PFSK-1 (cell line): Measurements from ENCODE around the gene EFCAB5.

Experiments
- FOXP2 ChIP-seq: optimal IDR thresholded peaks from 2 replicates; pipeline ENCODE3; 2011; ENCODE audit warnings: borderline replicate concordance, control low read depth, inconsistent platforms; ENCODE audit not compliant: insufficient read depth; ENCODE audit errors: extremely low read length, extremely low read depth
- POLR2AphosphoS5 ChIP-seq: IDR thresholded peaks from 2 replicates; pipeline ENCODE4 v1.6.1; 2012; ENCODE audit warnings: low read depth, mild to moderate bottlenecking, control low read depth, low read length, moderate library complexity
- REST ChIP-seq, 2 experiments: IDR thresholded peaks; 2 replicates each; pipeline versions ENCODE4 v1.6.1 to v1.8.0; 2011 to 2012; ENCODE audit warnings: low read depth in 2 of 2, low read length in 2 of 2, control low read depth in 1 of 2, inconsistent platforms in 1 of 2, mild to moderate bottlenecking in 1 of 2, moderate library complexity in 1 of 2; ENCODE audit not compliant: insufficient read depth in 1 of 2
- SIN3A ChIP-seq: IDR thresholded peaks from 2 replicates; pipeline ENCODE4 v1.6.1; 2012; ENCODE audit warnings: mild to moderate bottlenecking, low read length, moderate library complexity, borderline replicate concordance; ENCODE audit not compliant: insufficient read depth
- TAF1 ChIP-seq: IDR thresholded peaks from 2 replicates; pipeline ENCODE4 v1.6.1; 2012; ENCODE audit warnings: low read length, control low read depth, borderline replicate concordance; ENCODE audit not compliant: insufficient read depth

EFCAB5 gene

DNA sequence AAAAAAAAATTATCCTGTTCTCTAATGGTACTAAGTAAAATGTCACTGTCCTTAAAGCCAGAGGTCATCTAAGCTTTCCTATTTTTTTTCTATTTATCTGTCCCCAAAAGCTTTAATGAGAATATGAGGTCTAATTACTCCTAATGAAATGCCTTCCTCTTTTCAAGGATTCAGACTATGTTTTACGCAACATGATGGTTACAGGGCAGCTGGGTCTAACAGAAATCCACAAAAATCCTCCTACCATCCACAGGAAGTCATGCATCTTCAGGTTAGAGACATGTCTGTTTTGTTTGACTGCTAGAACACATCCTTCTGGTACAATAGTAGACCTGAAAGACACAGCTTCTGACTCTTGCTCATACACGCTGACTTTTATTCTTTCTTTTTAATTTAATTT, 145.5 kb downstream of the EFCAB5 start:
- TF ChIP-seq SIN3A (no peak), FOXP2 (no peak), REST (IDR thresholded peaks at IDR 0.05; ENCODE audit: insufficient read depth in 1 of 2, low read depth in 2 of 2, low read length in 2 of 2) (no peak), TAF1 (no peak)

GRCh38 chr17:30091121-30091670, 149.8 kb downstream of the EFCAB5 start:
- TF ChIP-seq FOXP2 (no peak), SIN3A (no peak), POLR2AphosphoS5 (no peak), TAF1 (no peak), REST (IDR thresholded peaks at IDR 0.05; ENCODE audit: insufficient read depth in 1 of 2, low read depth in 2 of 2, low read length in 2 of 2) (no peak)

GRCh38 chr17:30091771-30092170, 150.3 kb downstream of the EFCAB5 start:
- TF ChIP-seq REST (IDR thresholded peaks at IDR 0.05; ENCODE audit: insufficient read depth in 1 of 2, low read depth in 2 of 2, low read length in 2 of 2) (no peak), POLR2AphosphoS5 (no peak), SIN3A (no peak), TAF1 (no peak), FOXP2 (no peak)

- no peak for TF ChIP-seq FOXP2
- TF ChIP-seq POLR2AphosphoS5, result no peak
- no peak for TF ChIP-seq TAF1
- TF ChIP-seq REST (IDR thresholded peaks at IDR 0.05; ENCODE audit: insufficient read depth in 1 of 2, low read depth in 2 of 2, low read length in 2 of 2), result no peak
- no peak for TF ChIP-seq SIN3A
Observed at GRCh38 chr17:30092886-30093285, 151.5 kb downstream of the EFCAB5 start.

DNA sequence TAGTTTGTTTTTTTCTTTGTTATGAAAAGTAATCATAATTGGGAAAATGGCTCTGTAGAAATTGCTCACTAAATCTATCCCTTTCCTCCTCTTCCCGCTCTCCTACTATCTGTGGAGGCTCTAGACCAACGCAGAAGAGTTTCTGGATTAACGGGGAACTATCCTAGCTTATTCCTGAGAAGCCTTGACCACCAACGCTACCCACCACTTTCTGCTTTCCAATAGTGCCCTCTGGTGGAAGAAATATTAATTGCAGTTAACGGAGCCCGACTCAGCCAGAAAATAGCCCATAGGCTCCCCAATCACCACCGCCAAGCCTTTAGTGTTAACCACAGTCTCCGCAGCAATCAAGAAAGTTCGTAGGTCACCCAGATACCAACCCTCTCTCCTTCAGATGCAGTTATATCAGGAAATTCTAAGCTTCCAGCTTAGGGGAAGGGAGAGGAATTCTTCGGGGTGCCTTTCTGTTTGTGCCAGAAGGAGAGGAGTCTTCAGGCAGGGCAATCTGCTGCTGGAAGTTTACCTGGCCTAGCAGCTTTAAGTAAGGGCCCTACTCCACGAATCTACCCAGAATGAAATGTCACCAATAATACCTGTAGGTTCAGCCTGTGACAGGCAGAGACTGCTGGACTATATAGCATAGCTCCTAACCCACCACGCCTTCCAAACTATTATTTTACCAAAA, 152.2 kb downstream of the EFCAB5 start:
- TF ChIP-seq TAF1, result no peak
- no peak for TF ChIP-seq SIN3A
- TF ChIP-seq FOXP2, result no peak
- no peak for TF ChIP-seq REST (IDR thresholded peaks at IDR 0.05; ENCODE audit: insufficient read depth in 1 of 2, low read depth in 2 of 2, low read length in 2 of 2)
- no peak for TF ChIP-seq POLR2AphosphoS5
